IPS-NIHi7 (cell line): ENCODE results near the gene YIPF6.
"Not testable (repeated sequence)": the region's sequence is repeated elsewhere in the genome, so short reads cannot be mapped to it uniquely, and the experiment has no call there.

Source experiments
- DNase-seq: peaks from one replicate; pipeline ENCODE4 v3.0.0; 2012; ENCODE audit warnings: mixed read lengths; ENCODE audit errors: extremely low spot score

Gene YIPF6, protein sequence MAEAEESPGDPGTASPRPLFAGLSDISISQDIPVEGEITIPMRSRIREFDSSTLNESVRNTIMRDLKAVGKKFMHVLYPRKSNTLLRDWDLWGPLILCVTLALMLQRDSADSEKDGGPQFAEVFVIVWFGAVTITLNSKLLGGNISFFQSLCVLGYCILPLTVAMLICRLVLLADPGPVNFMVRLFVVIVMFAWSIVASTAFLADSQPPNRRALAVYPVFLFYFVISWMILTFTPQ

DNA sequence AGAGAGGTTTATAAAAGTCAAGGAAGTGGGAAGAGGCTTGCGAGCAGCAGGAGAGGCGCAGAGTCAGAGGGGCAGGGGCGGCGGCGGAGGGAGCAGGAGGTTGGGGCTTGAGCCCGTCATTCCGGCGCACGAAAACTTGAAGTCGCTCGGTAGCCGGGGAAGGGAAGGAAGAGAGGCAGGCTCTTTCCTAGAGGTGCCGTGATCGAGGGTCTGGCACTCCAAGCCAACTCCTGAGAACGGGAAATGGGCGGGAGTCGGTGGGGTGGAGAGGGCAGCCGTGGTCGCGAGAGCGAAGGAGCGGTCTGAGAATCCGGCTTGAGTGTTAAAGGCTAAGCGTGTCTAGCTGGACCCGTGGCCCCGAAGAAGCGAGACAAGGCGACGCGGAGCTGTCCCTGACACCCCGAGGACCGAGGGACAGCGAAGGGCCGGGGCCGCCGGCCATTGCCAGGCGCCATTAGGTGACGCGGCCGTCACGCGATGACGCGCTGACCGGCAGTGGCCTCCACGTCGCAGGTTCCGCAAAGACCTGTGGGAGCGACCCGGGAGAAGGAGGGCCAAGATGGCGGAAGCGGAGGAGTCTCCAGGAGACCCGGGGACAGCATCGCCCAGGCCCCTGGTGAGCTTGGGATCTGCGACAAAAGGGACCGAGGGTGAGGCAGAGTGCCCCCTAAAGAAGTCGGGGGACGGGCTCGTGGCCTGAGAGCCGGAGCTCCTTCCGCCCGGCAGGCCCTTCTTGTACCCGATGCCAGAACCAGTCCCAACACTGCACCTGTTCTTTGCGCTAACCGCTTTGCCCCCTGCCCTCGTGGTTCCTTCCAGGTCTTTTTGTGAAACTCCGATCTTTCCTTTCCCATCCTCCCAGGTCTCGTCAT lies at the start of gene YIPF6:
Gene YIPF6 (plus strand): TSS at position 544 of the 872 bp plus-strand sequence. CDS start 16 bp downstream, at position 560.
- peak; percentile 75 for DNase-seq

DNA sequence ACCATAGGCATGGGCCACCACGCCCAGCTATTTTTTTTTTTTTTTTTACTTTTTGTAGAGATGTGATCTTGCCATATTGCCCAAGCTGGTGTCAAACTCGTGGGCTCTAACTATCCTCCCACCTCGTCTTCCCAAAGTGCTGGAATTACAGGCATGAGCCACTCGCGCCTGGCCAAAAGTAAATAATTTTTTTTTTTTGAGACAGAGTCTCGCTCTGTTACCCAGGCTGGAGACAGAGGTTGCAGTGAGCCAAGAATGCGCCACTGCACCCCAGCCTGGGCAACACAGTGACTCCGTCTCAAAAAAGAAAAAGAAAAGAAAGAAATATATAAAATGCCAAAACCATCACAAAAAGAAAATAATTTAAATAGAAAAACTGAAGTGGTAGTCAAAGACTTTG lies 47.1 kb upstream of the YIPF6 start:
- DNase-seq: no peak

DNA sequence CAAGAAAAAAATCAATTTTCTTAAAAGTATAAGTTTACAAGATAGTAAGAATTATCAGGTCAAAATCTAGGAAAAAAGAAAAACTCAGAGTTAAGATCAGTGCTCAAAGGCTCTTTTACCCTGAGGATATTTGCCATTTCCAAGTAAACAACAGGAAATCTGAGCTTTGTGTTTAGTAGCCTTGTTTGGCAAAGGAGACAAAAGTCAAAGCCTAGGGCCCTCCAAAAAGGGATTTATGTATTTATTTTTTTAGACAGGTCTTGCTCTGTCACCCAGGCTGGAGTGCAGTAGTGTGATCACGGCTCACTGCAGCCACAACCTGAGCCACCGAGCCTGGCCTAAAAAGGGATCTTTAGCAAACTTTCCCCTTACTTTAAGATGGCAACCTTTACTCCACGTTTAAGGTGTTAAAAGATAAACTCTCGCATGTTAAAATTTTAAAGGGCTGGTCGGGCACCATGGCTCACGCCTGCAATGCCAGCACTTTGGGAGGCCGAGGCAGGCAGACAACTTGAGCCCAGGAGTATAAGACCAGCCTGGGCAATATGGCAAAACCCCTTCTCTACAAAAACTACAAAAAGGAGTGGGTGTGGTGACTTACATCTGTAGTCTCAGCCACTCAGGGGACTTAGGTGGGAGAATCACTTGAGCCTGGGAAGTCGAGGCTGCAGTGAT lies 44.2 kb upstream of the YIPF6 start:
- no peak for DNase-seq

DNA sequence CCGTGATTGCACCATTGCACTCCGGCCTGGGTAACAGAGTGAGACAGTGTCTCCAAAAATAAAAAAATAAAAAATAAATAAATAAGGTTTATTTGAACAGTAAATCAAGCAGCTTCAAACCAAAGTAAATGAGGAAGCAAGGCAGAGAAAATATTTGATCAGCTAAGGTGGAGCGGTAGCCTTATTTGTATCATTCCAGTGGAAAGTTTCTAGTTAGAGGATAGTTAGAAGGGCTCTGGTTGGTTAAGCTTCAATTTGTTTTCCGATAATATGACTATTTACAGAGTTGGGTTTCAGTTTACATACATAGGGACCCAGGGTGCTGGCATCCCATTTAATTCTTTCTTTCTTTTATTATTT lies 43.7 kb upstream of the YIPF6 start:
- DNase-seq: no peak

DNA sequence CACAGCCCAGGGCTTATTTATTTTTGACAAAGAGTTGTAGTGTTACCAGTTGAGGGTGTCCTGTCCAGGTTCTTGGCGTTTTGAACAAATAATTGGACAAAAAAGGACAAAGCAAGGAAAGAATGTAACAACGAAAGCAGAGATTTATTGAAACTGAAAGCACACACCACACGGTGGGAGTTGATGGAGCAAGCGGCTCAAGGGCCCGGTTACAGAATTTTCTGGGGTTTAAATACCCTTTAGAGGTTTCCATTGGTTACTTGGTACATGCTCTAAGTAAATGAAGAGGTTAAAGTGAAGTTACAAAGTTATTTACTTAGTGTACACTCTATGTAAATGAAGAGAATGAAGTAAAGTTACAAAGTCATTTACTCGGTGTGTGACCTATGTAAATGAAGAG lies 37.8 kb upstream of the YIPF6 start:
- DNase-seq: no peak

DNA sequence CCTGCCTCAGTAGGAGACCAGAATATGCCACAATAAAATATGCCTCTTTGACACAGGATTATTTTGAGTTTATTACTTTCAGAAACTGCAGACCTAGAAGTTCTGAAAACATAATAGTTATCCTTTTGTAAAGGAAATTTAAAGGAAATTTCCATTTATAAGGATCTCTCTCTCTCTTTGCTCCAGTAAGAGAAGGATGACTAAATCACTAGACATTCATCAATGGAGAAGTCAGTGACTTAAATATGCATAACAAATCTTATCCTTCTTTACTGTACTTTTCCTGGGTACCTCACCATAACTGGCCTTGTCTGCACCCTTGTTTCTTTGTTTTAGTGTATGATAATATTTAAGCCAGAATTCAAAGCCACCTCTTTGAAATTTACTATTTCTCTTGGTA lies 37.3 kb upstream of the YIPF6 start:
- no peak for DNase-seq

DNA sequence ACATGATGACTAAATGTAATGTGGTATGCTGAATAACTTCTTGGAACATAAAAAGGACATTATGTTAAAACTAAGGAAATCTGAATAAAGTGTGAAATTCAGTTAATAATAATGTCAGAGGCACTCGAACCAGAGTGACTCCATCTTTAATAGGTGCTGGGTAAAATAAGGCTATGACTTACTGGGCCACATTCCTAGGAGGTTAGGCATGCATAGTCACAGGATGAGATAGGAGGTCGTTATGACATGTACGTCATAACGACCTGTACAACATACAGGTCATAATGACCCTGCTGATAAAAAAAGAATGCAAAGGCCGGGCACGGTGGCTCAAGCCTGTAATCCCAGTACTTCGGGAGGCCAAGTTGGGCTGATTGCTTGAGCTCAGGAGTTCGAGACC lies 36.7 kb upstream of the YIPF6 start:
- no peak for DNase-seq

DNA sequence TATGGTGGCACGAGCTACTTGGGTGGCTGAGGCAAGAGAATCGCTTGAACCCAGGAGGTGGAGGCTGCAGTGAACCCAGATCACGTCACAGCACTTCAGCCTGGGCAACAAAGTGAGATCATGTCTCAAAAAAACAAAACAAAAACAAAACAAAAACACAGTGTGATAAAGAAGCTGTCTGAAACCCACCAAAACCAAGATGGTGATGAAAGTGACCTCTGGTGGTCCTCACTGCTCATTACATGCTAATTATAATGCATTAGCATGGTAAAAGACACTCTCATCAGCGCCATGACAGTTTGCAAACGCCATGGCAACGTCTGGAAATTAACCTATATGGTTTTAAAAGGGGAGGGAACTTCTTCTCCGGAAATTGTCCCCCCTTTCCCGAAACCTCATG lies 36.2 kb upstream of the YIPF6 start:
- no peak for DNase-seq

DNA sequence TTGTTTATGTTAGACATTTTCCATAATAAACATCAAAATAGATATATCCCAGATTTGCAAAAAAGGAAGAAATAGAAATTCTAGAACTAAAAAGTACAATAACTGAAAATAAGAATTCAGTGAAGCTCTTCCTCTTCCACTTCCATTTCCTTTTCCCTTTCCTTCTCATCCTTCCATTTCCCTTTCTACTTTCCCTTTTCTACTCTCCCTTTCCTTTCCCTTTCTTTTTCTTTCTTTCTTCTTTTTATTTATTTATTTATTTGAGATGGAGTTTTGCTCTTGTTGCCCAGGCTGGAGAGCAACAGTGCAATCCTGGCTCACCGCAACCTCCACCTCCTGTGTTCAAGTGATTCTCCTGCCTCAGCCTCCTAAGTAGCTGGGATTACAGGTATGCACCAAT lies 35.0 kb upstream of the YIPF6 start:
- no peak for DNase-seq

DNA sequence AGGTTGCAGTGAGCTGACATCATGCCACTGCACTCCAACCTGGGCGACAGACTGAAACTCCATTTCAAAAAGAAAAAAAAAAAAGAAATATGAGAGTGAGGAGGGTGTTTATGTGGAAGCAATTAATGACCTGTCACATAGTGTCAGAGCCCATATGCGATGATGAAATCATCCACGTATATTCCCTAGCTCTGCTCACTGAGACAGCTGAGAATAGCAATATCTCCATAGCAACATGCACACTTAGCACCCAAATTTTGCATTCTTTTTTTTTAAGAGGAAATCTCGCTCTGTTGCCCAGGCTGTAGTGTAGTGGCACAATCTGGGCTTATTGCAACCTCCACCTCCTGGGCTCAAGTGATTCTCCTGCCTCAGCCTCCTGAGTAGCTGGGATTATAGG lies 34.1 kb upstream of the YIPF6 start:
- no peak for DNase-seq

DNA sequence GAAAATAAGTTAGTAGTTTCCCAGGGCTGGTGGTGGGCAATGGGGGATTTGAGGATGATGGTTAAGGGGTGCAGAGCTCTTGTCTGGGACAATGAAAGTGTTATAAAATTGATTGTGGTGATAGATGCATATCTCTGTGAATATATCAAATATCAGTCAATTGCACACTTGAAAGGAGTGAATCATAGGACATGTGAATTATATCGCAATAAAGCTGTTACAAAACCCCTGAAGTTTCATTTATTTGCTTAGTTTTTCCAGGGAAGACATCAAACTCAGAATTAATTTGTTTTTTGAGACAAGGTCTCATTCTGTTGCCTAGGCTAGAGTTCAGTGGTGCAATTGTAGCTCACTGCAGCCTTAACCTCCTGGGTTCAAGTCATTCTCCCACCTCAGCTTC lies 17.9 kb upstream of the YIPF6 start:
- DNase-seq: no peak

DNA sequence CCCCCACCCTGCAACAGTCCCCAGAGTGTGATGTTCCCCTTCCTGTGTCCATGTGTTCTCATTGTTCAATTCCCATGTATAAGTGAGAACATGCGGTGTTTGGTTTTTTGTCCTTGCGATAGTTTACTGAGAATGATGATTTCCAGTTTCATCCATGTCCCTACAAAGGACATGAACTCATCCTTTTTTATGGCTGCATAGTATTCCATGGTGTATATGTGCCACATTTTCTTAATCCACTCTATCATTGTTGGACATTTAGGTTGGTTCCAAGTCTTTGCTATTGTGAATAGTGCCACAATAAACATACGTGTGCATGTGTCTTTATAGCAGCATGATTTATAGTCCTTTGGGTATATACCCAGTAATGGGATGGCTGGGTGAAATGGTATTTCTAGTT lies 12.7 kb upstream of the YIPF6 start:
- DNase-seq: not testable (repeated sequence)

DNA sequence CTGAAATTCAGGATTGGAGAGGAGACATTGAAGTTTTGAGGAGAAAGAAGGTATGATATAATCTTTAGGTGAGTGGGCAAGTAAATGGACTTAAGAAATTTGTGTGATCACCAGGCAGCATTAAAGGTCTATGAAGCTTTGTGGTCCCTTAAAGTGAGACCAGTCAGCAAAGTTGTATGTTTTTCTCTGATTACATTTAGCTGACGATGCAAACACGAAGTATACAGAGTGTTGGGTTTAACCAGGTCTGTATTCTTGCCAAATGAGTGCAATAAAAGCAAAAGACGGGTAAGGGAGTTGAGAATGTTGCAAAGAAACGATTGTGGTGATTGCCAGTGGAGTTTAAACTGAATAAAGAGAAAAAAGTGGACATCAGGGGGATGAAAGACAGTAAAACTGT lies 11.6 kb upstream of the YIPF6 start:
- DNase-seq: no peak

DNA sequence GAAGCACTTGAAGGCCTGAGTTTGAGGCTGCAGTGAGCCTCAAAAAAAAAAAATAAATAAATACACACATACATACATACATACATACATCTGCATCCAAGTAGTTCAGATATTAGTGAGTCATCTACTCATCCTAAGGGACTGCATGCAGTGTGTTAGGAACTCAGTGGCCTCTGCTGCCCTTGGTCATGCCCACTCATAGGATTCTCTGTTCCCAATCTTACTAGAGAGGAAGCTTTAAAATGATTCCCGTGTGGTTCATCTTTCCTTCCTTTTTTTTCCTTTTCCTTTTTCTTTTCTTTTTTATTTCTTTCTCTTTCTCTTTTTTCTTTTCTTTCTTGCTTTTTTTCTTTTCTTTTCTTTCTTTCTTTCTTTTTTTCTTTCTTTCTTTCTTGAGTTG lies 10.9 kb upstream of the YIPF6 start:
- no peak for DNase-seq

DNA sequence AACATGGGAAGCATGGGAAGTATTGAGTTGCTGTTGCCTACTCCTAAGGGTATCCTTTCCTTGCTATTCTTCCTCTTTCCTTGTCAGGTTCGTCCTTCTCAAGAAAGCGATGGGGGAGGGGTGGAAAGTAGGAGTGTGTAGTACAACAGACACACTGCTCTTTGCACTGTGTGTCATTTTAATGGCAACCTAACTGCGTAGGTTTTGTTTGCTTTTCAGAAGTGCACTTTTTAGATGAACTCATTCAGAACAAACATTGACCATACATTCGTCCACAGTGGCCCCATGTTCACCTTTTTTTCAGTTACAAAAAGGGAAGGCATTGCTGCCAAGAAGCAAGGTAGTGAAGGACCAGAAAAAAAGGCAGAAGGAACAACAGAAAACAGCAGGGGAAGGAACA lies 10.2 kb upstream of the YIPF6 start:
- DNase-seq: no peak

DNA sequence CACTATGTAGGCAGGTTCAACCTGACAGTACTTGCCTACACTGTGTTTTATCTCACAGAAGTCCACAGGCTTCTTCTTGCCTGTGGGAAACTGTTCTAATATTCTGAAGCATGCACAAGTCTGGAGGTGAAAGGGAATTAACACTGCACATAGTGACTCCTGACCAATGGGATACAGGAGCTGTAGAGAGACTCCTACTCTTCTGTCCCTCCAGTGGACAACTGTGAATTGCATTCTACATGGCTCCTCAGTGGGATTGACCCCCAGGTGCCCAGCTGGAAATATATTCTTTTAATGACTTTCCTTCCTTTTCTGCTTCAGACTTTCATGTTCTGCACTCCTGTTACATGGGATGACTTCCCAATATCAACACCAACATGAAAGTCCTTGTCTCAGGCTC lies 8.2 kb upstream of the YIPF6 start:
- DNase-seq: peak; percentile 29

DNA sequence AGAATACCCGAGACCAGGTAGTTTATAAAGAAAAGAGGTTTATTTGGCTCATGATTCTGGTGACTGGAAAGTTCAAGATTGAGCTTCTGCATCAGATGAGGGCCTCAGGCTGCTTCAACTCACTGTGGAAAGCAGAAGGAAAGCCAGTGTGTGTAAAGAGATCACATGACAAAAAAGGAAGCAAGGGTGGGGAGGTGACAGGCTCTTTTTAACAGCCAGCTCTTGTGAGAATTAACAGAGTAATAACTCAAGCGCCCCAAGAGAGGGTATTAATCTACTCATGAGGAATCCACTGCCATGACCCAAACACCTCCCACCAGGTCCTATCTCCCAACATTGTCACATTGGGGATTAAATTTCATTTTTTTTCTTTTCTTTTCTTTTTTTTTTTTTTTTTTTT lies 6.3 kb upstream of the YIPF6 start:
- DNase-seq: no peak

DNA sequence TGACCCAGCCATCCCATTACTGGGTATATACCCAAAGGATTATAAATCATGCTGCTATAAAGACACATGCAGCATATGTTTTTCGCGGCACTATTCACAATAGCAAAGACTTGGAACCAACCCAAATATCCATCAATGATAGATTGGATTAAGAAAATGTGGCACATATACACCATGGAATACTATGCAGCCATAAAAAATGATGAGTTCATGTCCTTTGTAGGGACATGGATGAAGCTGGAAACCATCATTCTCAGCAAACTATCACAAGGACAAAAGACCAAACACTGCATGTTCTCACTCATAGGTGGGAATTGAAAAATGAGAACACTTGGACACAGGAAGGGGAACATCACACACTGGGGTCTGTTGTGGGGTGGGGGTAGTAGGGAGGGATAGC lies 5.1 kb upstream of the YIPF6 start:
- DNase-seq: not testable (repeated sequence)

DNA sequence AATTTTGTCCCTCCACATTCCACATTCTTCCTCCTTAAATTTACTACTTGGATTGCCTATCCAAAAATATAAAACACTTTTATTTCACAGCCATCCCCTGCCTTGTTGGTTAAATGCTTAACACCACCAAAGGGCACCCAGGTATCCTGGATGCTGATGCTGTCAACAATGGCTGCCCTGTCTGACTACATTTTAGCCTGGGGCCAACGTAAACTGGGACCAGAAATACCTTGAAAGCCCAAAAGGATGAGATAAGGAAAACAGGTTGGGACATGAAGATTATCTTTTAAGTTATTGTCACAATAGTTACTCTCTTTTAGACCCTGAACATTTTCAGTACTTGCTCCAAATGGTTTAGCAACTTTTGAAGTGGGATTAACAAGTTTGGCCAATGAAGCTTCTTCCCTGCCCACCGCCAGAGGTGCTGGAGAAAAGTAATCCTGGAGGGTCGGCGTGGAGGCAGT lies 775 bp upstream of the YIPF6 start:
- no peak for DNase-seq

DNA sequence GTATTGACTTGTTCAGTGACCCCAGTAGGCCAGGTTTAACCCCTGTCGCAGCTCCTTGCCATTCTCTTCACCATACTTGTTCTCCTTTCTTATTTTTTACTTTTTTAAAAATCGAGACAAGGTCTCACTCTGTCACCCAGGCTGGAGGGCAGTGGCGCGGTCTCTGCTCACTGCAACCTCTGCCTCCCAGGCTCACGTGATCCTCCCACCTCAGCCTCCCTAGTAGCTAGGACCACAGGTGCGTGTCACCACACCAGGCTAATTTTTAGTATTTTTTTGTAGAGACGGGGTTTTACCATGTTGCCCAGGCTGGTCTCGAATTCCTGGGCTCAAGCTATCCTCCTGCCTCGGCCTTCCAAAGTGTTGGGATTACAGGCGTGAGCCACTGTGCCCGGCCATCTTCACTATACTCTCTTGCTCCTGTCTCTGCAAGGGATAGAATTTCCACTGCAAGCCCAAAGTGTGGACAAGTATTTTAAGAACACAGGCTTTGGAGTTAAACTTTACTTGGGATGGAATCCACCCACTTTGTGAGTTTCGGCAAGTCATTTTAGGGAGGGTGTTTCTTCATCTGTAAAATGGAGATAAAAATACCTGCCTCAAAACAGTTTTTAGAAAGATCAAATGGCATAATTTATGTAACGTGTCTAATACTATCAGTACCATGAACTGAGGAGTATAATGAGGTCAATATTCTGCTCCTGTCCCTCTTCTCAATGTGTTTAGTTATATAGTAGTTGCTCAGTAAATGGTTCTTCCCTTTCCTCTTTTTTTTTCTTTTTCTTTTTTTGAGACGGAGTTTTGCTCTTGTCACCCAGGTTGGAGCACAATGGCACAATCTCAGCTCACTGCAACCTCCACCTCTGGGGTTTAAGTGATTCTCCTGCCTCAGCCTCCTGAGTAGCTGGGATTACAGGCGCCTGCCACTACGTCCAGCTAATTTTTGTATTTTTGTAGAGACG lies 973 bp downstream of the YIPF6 start:
- DNase-seq: no peak

DNA sequence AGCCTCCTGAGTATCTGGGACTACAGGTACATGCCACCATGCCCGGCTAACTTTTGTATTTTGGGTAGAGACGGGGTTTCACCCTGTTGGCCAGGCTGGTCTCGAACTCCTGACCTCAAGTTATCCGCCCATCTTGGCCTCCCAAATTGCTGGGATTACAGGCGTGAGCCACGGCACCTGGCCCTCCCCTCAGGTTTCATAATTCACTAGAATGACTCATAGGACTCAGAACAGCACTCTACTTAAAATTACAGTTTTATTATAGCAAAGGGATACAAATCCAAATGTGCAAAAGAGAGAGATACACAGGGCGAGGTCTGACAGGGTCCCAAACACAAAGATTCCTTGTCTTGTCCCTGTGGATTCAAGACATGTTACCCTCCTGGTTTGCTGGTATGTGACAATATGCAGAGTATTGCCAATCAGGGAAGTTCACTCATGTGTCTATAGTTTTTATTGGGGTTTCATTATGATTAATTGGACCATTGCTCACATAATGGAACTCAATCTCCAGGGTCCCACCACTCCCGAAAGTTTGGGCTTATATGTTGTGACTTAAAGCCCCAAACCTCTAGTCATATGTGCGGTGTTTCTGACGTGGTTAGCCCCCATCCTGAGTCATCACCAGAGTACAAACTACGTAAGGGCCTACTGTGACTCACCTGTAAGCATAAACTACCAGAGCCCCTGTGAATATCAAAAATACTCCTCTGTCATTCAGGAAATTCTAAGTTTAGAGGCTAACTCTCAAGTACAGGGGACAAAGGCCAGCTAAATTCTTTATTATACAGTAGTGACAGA lies 5.2 kb downstream of the YIPF6 start:
- no peak for DNase-seq
